Measurements from ENCODE around the gene MAT2B. TPM values are rescaled to one million over a fixed set of nuclear protein-coding genes. Genes with fewer than 3 reads are reported as not detected.

Gene MAT2B
- total RNA-seq, 6 experiments from 2014 or later: 21.6 to 40.7 (median 26.6) TPM

DNA sequence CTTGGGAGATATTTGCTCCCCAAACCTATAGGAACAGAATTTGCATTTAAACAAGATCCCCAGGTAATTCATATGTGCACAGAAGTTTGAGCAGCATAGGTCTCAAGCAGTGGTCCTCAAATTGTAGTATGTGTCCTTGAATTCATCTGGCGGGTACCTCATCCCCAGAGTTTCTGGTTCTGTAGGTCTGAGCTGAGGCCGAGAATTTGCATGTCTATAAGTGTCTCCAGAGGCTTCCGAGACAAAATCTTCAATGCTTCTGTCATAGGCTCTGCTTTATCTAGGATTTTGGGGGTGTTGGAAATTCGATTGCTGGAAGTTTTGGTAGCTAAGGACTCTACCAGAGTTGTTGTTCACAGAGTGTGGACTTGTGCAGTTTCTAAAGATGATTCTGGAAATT is 38.6 kb downstream of the MAT2B start:
- Histone ChIP-seq H3K27me3 (no peaks in the 10 kb centered on the region), H3K36me3 (no peaks in the 10 kb centered on the region), H3K9me3 (no peaks in the 10 kb centered on the region), H3K4me1 (no peaks in the 10 kb centered on the region), H3K27ac (no peak overlapping the region), H3K4me3 (no peak overlapping the region)
- no peak for DNase-seq
- intact Hi-C loops (cut with DNase I): no loop called here
- 50% methylated on average over 4 of the region's 4 CpGs for WGBS (ENCODE audit: insufficient coverage, low coverage, low lambda C conversion rate, missing lambda C conversion rate)
- ATAC-seq: no peak
- no peak for TF ChIP-seq POLR2A (IDR thresholded peaks at IDR 0.05)
- TF ChIP-seq, protein P1, sequence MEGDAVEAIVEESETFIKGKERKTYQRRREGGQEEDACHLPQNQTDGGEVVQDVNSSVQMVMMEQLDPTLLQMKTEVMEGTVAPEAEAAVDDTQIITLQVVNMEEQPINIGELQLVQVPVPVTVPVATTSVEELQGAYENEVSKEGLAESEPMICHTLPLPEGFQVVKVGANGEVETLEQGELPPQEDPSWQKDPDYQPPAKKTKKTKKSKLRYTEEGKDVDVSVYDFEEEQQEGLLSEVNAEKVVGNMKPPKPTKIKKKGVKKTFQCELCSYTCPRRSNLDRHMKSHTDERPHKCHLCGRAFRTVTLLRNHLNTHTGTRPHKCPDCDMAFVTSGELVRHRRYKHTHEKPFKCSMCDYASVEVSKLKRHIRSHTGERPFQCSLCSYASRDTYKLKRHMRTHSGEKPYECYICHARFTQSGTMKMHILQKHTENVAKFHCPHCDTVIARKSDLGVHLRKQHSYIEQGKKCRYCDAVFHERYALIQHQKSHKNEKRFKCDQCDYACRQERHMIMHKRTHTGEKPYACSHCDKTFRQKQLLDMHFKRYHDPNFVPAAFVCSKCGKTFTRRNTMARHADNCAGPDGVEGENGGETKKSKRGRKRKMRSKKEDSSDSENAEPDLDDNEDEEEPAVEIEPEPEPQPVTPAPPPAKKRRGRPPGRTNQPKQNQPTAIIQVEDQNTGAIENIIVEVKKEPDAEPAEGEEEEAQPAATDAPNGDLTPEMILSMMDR (IDR thresholded peaks at IDR 0.05): no peak

- intact Hi-C loops (cut with DNase I): no loop called here
- TF ChIP-seq POLR2A (IDR thresholded peaks at IDR 0.05): no peak
- TF ChIP-seq, protein P1 (IDR thresholded peaks at IDR 0.05): no peak
- ATAC-seq: no peak
- H3K4me3 ChIP-seq: no peak overlapping the region
- no peaks in the 10 kb centered on the region for H3K27me3 ChIP-seq
- no peaks in the 10 kb centered on the region for H3K9me3 ChIP-seq
- no peak for DNase-seq
- WGBS (ENCODE audit: insufficient coverage, low coverage, low lambda C conversion rate, missing lambda C conversion rate): 82% methylated on average over 4 of the region's 4 CpGs
- H3K27ac ChIP-seq: no peak overlapping the region
- H3K36me3 ChIP-seq: no peaks in the 10 kb centered on the region
- H3K4me1 ChIP-seq: no peaks in the 10 kb centered on the region
Measured at GRCh38 chr5:163544836-163545235, 39.4 kb downstream of the MAT2B start.

DNA sequence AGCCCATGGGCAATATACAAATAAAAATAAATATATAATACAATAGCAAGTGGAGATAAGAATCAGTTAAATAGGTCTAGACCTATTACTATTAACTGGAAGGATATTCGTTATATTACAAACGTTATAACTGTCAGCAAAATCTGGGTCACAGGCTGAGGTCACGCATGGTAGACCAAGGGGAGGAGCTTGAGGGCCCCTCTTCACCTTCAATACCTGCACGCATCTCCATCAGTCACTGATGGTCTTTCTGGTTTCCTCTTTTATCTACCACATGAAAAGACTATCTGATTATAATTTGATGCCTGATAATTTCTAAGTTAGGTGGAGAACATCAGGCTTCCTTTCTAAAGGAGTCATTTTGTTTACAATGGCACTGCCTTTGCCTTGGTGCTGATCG is 43.2 kb downstream of the MAT2B start:
- no peaks in the 10 kb centered on the region for H3K27me3 ChIP-seq
- no peak for TF ChIP-seq POLR2A (IDR thresholded peaks at IDR 0.05)
- TF ChIP-seq, protein P1 (IDR thresholded peaks at IDR 0.05): no peak
- no peaks in the 10 kb centered on the region for H3K9me3 ChIP-seq
- ATAC-seq (no peak), DNase-seq (no peak)
- no peak overlapping the region for H3K4me3 ChIP-seq
- whole genome bisulfite sequencing (ENCODE audit: insufficient coverage, low coverage, low lambda C conversion rate, missing lambda C conversion rate): 49% methylated on average over 4 of the region's 5 CpGs
- no peaks in the 10 kb centered on the region for H3K4me1 ChIP-seq
- intact Hi-C loops (cut with DNase I): no loop called here
- H3K27ac ChIP-seq: no peak overlapping the region
- H3K36me3 ChIP-seq: no peaks in the 10 kb centered on the region

DNA sequence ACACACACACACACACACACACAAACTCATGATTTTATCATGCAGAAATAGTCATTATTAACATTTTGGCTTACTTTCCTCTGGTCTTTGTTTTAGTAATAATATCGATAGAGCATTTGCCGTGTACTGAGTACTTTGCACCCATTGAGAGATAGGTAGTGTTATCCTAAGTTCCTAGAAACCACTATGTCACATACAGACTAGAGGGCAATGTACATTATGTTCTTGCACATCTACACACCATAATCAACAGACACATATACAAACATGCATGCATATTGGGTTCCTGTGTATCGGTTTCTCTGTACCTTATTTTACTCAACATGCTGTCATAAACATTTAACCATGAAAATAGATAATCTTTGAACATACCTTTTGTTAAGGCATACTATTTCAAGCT is 45.7 kb downstream of the MAT2B start:
- no peaks in the 10 kb centered on the region for H3K4me1 ChIP-seq
- H3K27me3 ChIP-seq: no peaks in the 10 kb centered on the region
- 83% methylated on average over 3 of the region's 3 CpGs for WGBS (ENCODE audit: insufficient coverage, low coverage, low lambda C conversion rate, missing lambda C conversion rate)
- H3K4me3 ChIP-seq: no peak overlapping the region
- ATAC-seq: no peak
- H3K27ac ChIP-seq: no peak overlapping the region
- no peak for DNase-seq
- TF ChIP-seq POLR2A (IDR thresholded peaks at IDR 0.05): no peak
- TF ChIP-seq, protein P1 (IDR thresholded peaks at IDR 0.05): no peak
- H3K36me3 ChIP-seq: no peaks in the 10 kb centered on the region
- intact Hi-C loops (cut with DNase I): no loop called here
- H3K9me3 ChIP-seq: no peaks in the 10 kb centered on the region

DNA sequence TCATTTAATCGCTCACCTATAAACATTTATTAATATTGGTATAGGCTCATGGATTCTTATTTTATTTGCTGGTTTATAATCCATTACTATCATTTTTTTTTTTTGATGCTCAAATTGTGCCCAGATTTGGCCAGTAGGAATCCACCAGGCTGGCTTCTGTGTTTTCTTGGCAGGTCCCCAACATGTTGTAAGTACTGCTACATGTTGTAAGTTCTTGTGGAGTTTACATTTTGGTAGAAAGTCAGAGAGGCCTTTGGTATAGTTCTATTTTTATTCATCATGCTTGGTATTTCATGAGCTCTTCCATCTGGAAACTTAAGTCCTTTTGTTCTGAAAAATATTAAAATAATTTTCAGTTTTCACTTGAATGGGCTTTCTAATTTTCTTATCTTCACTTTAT is 47.1 kb downstream of the MAT2B start:
- Histone ChIP-seq H3K9me3 (no peaks in the 10 kb centered on the region), H3K4me1 (no peaks in the 10 kb centered on the region), H3K36me3 (no peaks in the 10 kb centered on the region), H3K27ac (no peak overlapping the region), H3K4me3 (no peak overlapping the region), H3K27me3 (no peaks in the 10 kb centered on the region)
- WGBS (ENCODE audit: insufficient coverage, low coverage, low lambda C conversion rate, missing lambda C conversion rate): 83% methylated on average over 1 of the region's 1 CpG
- DNase-seq (no peak), ATAC-seq (no peak)
- intact Hi-C loops (cut with DNase I): no loop called here
- no peak for TF ChIP-seq POLR2A (IDR thresholded peaks at IDR 0.05)
- TF ChIP-seq, protein P1 (IDR thresholded peaks at IDR 0.05): no peak
